ENCODE data around the gene HAGHL.

- no peak for TF ChIP-seq CTCF (IDR thresholded peaks at IDR 0.05)
- TF ChIP-seq POLR2A (IDR thresholded peaks at IDR 0.05) = no peak
These were observed 27.8 kb downstream of the HAGHL start for GRCh38 chr16:754656-755055.

All from uterus (tissue), 2 donors.